Panc1 (cell line): ENCODE results near the gene EGFR. TPM values are rescaled to one million over a fixed set of nuclear protein-coding genes. Genes with fewer than 3 reads are reported as not detected.

ENCODE experiments used
- ATAC-seq: fragments of 200-7000 bp; cut with Tn5 transposase; 2 replicates; pipeline ENCODE4 v1.9.1; 2020; ENCODE audit warnings: mild to moderate bottlenecking, moderate library complexity
- BruUV-seq: library from RNA; stranded (reverse); fragments of 400-500 nt; replicated peaks from 2 replicates; lab custom pipeline; 2021; lab: Mats Ljungman, UMichigan
- CTCF ChIA-PET: fragments of 300-600 bp; sonication (Branson Sonifier 250); formaldehyde crosslinking; loops from one replicate; lab custom pipeline; 2022; ENCODE audit warnings: antibody characterized with exemption; lab: Charles Lee
- POLR2A ChIA-PET: fragments of 300-600 bp; sonication (Branson Sonifier 250); formaldehyde crosslinking; loops from one replicate; lab custom pipeline; 2022; ENCODE audit warnings: antibody characterized with exemption; lab: Charles Lee
- DNase-seq: peaks from one replicate; pipeline ENCODE4 v3.0.0-alpha.2; 2010; ENCODE audit warnings: low read depth, low spot score
- H3K27ac ChIP-seq: 2 replicates; pipeline ENCODE4 v1.5.1; 2011; ENCODE audit warnings: mild to moderate bottlenecking, low read length, inconsistent platforms
- H3K27me3 ChIP-seq: fragments of 200-500 bp; sonication (Bioruptor generic); 2 replicates; pipeline ENCODE4 v1.6.0; 2014; ENCODE audit warnings: low read length, inconsistent platforms; ENCODE audit not compliant: control insufficient read depth, insufficient read depth
- H3K36me3 ChIP-seq: fragments of 200-500 bp; sonication (Bioruptor generic); 2 replicates; pipeline ENCODE4 v1.5.1; 2014; ENCODE audit warnings: inconsistent platforms, mild to moderate bottlenecking, low read length, moderate library complexity; ENCODE audit not compliant: control insufficient read depth, insufficient read depth
- H3K4me1 ChIP-seq: 2 replicates; pipeline ENCODE4 v1.5.1; 2011; ENCODE audit warnings: inconsistent platforms, mild to moderate bottlenecking, low read length, moderate library complexity; ENCODE audit not compliant: control insufficient read depth, insufficient read depth
- H3K4me3 ChIP-seq, 2 experiments: 2 replicates each; pipeline ENCODE4 v1.5.1; 2011 to 2012; ENCODE audit warnings: low read depth in 2 of 2, low read length in 2 of 2, mild to moderate bottlenecking in 2 of 2, inconsistent platforms in 1 of 2, moderate library complexity in 1 of 2
- H3K9me3 ChIP-seq: fragments of 200-500 bp; sonication (Bioruptor generic); 2 replicates; pipeline ENCODE4 v1.5.1; 2014; ENCODE audit warnings: low read depth, mild to moderate bottlenecking, inconsistent platforms, low read length, moderate library complexity; ENCODE audit not compliant: control insufficient read depth, insufficient read depth
- CTCF ChIP-seq: fragments of 450-650 bp; IDR thresholded peaks from 2 replicates; pipeline ENCODE4 v1.5.1; 2017; ENCODE audit warnings: mild to moderate bottlenecking
- POLR2AphosphoS5 ChIP-seq: IDR thresholded peaks from 2 replicates; pipeline ENCODE4 v1.6.1; 2012; ENCODE audit warnings: mild to moderate bottlenecking, low read depth, low read length, moderate library complexity
- SIN3A ChIP-seq: IDR thresholded peaks from 2 replicates; pipeline ENCODE4 v1.6.1; 2012; ENCODE audit warnings: low read depth, mild to moderate bottlenecking, low read length, moderate library complexity, borderline replicate concordance; ENCODE audit not compliant: insufficient read depth
- TCF7L2 ChIP-seq: IDR thresholded peaks from 2 replicates; pipeline ENCODE4 v1.6.1; 2011; ENCODE audit warnings: mild to moderate bottlenecking, low read depth, low read length, inconsistent platforms
- in situ Hi-C: cut with HindIII; loops from 2 replicates; pipeline ENCODE4 v1.10.0; 2016; ENCODE audit warnings: low sequenced_read_pairs, low pct_unique_long_range_greater_than_20kb
- intact Hi-C: fragments of 100-400 bp; cut with micrococcal nuclease; formaldehyde crosslinking; loops from one replicate; pipeline ENCODE4 v1.10.0; 2022; ENCODE audit not compliant: unreplicated experiment
- total RNA-seq: library from RNA; stranded (reverse); gene quantifications from one replicate; pipeline ENCODE4 v1.2.1, GENCODE V29; 2021; ENCODE audit not compliant: unreplicated experiment
- TF ChIP-seq, protein P1 (sequence below), 2 experiments: IDR thresholded peaks; 2 replicates each; pipeline ENCODE4 v1.6.1; 2011 to 2012; ENCODE audit warnings: low read depth in 2 of 2, control low read depth in 1 of 2, low read length in 1 of 2, mild to moderate bottlenecking in 1 of 2, moderate library complexity in 1 of 2; ENCODE audit not compliant: insufficient read depth in 1 of 2

Gene EGFR
- total RNA-seq, 1 experiment from 2014 or later: 156 TPM

DNA sequence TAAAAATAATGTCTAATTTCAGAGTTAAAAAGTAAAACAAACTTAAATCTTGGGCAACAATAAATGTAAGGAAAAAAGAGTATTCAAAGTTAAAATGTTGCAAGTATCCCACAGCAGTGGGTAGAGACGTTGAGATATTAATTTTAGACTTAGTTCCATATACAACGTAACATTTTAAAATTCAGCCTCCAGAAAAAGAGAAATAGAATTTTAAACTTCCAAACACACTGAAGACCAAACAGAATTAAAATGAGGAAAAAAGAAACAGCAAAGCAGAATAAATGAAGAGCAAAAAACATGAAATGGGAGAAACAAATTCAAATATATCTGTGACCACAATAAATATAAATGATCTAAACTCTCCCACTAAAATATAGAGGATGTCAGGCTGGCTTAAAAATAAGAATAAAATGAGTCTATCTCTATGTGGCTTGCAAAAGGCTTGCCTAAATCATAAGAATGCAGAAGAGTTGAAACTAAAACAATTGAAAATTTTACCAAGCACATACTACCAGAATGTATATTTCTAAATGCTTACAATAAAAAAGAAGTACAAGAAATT is 46.0 kb upstream of the EGFR start:
- H3K36me3 ChIP-seq: no peaks in the 10 kb centered on the region
- ATAC-seq: no peak
- POLR2A ChIA-PET: no interaction called here
- H3K4me3 ChIP-seq: no peak overlapping the region
- H3K4me1 ChIP-seq: 0 out of 2 replicates have a peak, but pooled peaks cover under 1% of the 10 kb centered on the region
- CTCF ChIA-PET: no interaction called here
- TF ChIP-seq CTCF (no peak), TCF7L2 (no peak), POLR2AphosphoS5 (no peak), SIN3A (no peak)
- TF ChIP-seq, protein P1, sequence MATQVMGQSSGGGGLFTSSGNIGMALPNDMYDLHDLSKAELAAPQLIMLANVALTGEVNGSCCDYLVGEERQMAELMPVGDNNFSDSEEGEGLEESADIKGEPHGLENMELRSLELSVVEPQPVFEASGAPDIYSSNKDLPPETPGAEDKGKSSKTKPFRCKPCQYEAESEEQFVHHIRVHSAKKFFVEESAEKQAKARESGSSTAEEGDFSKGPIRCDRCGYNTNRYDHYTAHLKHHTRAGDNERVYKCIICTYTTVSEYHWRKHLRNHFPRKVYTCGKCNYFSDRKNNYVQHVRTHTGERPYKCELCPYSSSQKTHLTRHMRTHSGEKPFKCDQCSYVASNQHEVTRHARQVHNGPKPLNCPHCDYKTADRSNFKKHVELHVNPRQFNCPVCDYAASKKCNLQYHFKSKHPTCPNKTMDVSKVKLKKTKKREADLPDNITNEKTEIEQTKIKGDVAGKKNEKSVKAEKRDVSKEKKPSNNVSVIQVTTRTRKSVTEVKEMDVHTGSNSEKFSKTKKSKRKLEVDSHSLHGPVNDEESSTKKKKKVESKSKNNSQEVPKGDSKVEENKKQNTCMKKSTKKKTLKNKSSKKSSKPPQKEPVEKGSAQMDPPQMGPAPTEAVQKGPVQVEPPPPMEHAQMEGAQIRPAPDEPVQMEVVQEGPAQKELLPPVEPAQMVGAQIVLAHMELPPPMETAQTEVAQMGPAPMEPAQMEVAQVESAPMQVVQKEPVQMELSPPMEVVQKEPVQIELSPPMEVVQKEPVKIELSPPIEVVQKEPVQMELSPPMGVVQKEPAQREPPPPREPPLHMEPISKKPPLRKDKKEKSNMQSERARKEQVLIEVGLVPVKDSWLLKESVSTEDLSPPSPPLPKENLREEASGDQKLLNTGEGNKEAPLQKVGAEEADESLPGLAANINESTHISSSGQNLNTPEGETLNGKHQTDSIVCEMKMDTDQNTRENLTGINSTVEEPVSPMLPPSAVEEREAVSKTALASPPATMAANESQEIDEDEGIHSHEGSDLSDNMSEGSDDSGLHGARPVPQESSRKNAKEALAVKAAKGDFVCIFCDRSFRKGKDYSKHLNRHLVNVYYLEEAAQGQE (IDR thresholded peaks at IDR 0.05; ENCODE audit: insufficient read depth in 1 of 2, low read depth in 2 of 2, low read length in 1 of 2): no peak
- H3K27ac ChIP-seq: no peak overlapping the region
- no TSS peak for BruUV-seq
- no peak for DNase-seq
- in situ Hi-C loops: no loop called here
- intact Hi-C loops: no loop called here
- no peaks in the 10 kb centered on the region for H3K27me3 ChIP-seq
- peaks cover 21% of the 10 kb centered on the region for H3K9me3 ChIP-seq

DNA sequence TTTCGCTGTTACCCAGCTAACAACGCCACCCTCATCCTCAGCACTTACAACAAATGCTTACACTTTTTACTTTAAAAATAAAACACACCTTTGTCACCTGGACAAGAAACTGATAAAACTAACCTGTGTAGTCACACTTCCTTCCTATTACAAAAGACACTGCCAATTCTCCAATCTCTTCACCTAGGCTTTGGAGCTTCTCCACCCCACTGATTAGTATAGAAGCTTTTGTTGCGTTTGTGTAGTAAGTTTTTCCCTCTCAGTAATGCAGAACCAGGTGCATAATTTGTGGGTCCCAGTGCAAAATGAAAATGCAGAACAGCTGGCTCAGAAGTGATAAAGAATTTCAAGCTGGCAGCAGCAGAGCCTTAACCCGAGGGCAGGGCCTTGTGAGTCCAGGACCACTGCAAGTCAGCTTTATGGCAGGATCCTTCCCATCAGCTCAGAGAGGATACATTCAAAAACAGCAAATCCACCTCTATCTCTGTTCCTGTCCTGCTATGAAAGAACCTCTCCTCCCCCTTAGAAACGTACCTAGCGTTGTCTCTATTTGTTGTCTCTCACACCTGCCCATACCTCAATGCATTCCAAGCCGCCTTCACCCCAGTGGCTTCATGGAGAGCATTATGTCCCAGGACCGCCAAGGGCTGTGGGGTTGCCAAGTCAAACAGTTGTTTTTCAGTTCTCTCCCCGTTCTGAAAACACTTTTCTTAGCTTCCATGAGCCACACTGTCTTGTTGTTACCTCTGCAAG is 40.3 kb upstream of the EGFR start:
- no peak for TF ChIP-seq TCF7L2
- TF ChIP-seq SIN3A: no peak
- TF ChIP-seq CTCF: no peak
- TF ChIP-seq POLR2AphosphoS5: no peak
- TF ChIP-seq, protein P1 (IDR thresholded peaks at IDR 0.05; ENCODE audit: insufficient read depth in 1 of 2, low read depth in 2 of 2, low read length in 1 of 2): no peak
- Histone ChIP-seq H3K27ac (no peak overlapping the region), H3K4me3 (no peak overlapping the region), H3K36me3 (no peaks in the 10 kb centered on the region), H3K27me3 (no peaks in the 10 kb centered on the region), H3K4me1 (no peaks in the 10 kb centered on the region), H3K9me3 (peaks cover 4% of the 10 kb centered on the region; the same call in 1 of the 2 replicates)
- no TSS peak for BruUV-seq
- in situ Hi-C loops: no loop called here
- intact Hi-C loops: no loop called here
- DNase-seq (no peak), ATAC-seq (peak; percentile 67; the same call in 1 of the 2 replicates)
- ChIA-PET POLR2A (no interaction called here), CTCF (no interaction called here)
